A549 (cell line): ENCODE measurements around the gene PDE4D. TPM values are rescaled to one million over a fixed set of nuclear protein-coding genes. Genes with fewer than 3 reads are reported as not detected.
A peak's percentile ranks its signal among the peaks of the same experiment; 100 is the strongest.

Source experiments
- ATAC-seq, 2 experiments: fragments of 200-7000 bp in 1 of 2; fragments of >200 bp in 1 of 2; cut with Nextera tagmentation in 1 of 2; cut with Tn5 transposase in 1 of 2; 3 replicates each; pipeline versions ENCODE4 v1.8.0 to v1.9.1; 2018 to 2020; ENCODE audit warnings: mild to moderate bottlenecking in 1 of 2, moderate library complexity in 1 of 2
- CTCF ChIA-PET: fragments of 300-600 bp; sonication (Branson Sonifier 250); formaldehyde crosslinking; extraction: SDS; loops from one replicate; lab custom pipeline; 2021; ENCODE audit warnings: antibody characterized with exemption, inconsistent platforms; lab: Yijun Ruan, JAX
- POLR2A ChIA-PET: fragments of 350-600 bp; formaldehyde crosslinking; extraction: SDS; loops from one replicate; lab custom pipeline; 2021; ENCODE audit warnings: antibody characterized with exemption, inconsistent platforms; lab: Yijun Ruan, JAX
- DNase-seq, 2 experiments: peaks; one replicate each; pipeline versions ENCODE4 v3.0.0 to v3.0.0-alpha.2; 2011 to 2016; ENCODE audit warnings: low read depth in 1 of 2, low spot score in 1 of 2
- FAIRE-seq: peaks from 2 replicates; lab custom pipeline; 2011; peaks lifted over from hg19 to GRCh38; lab: Jason Lieb, UNC
- H3K27ac ChIP-seq, 2 experiments: fragments of >200 bp; sonication (Bioruptor Twin); formaldehyde crosslinking; 3 replicates each; pipeline ENCODE4 v1.5.1; 2016 to 2017
- H3K4me1 ChIP-seq: fragments of >200 bp; sonication (Bioruptor Twin); formaldehyde crosslinking; 3 replicates; pipeline ENCODE4 v1.6.1; 2016
- H3K4me2 ChIP-seq: fragments of >200 bp; sonication (Bioruptor Twin); formaldehyde crosslinking; 3 replicates; pipeline ENCODE4 v1.6.1; 2016
- H3K4me3 ChIP-seq: fragments of >200 bp; sonication (Bioruptor Twin); formaldehyde crosslinking; 3 replicates; pipeline ENCODE4 v1.5.1; 2016
- H3K9me3 ChIP-seq: fragments of >200 bp; sonication (Bioruptor Twin); formaldehyde crosslinking; 3 replicates; pipeline ENCODE4 v1.6.1; 2016
- BCL3 ChIP-seq: fragments of >200 bp; sonication (Bioruptor Twin); formaldehyde crosslinking; IDR thresholded peaks from 3 replicates; pipeline ENCODE4 v1.6.1; 2016
- CBX8 ChIP-seq: fragments of 200-600 bp; sonication (generic); IDR thresholded peaks from 2 replicates; pipeline ENCODE4 v1.6.1; 2016
- CEBPB ChIP-seq, 2 experiments: fragments of >200 bp in 1 of 2; sonication (Bioruptor Twin) in 1 of 2; formaldehyde crosslinking in 1 of 2; IDR thresholded peaks; 2 replicates each; pipeline ENCODE4 v1.6.1; 2012 to 2016
- CHD2 ChIP-seq: fragments of 150-350 bp; IDR thresholded peaks from 2 replicates; pipeline ENCODE4 v1.6.1; 2014; ENCODE audit warnings: low read length; ENCODE audit not compliant: partially characterized antibody
- EHMT2 ChIP-seq: fragments of 200-600 bp; sonication (generic); IDR thresholded peaks from 2 replicates; pipeline ENCODE4 v1.6.1; 2016; ENCODE audit warnings: antibody characterized with exemption, low read depth, mild to moderate bottlenecking, moderate library complexity
- ESRRA ChIP-seq: fragments of 150-350 bp; IDR thresholded peaks from 2 replicates; pipeline ENCODE4 v1.6.1; 2014; ENCODE audit warnings: mild to moderate bottlenecking, low read length, borderline replicate concordance
- FOSB ChIP-seq: fragments of 250-450 bp; sonication (Bioruptor Pico); IDR thresholded peaks from 2 replicates; pipeline ENCODE4 v1.5.0; 2020; ENCODE audit warnings: mild to moderate bottlenecking, moderate library complexity
- GATA3 ChIP-seq: IDR thresholded peaks from 2 replicates; pipeline ENCODE4 v1.6.1; 2012; ENCODE audit warnings: borderline replicate concordance
- HMGXB4 ChIP-seq: fragments of 250-450 bp; sonication (Bioruptor Pico); IDR thresholded peaks from 2 replicates; pipeline ENCODE4 v1.5.0; 2021; ENCODE audit warnings: mild to moderate bottlenecking, moderate library complexity, borderline replicate concordance
- HOXA7 ChIP-seq: fragments of 250-450 bp; sonication (Bioruptor Pico); IDR thresholded peaks from 2 replicates; pipeline ENCODE4 v1.5.0; 2020; ENCODE audit warnings: mild to moderate bottlenecking, moderate library complexity
- HOXB13 ChIP-seq: fragments of 250-450 bp; sonication (Bioruptor Pico); IDR thresholded peaks from 2 replicates; pipeline ENCODE4 v1.5.0; 2020; ENCODE audit warnings: low read depth, mild to moderate bottlenecking, moderate library complexity
- JUN ChIP-seq, 2 experiments: fragments of >200 bp; sonication (Bioruptor Twin); formaldehyde crosslinking; IDR thresholded peaks; 2 replicates in 1 of 2; 3 replicates in 1 of 2; pipeline ENCODE4 v1.6.1; 2016 to 2017
- KDM1A ChIP-seq: fragments of 200-600 bp; sonication (generic); IDR thresholded peaks from 2 replicates; pipeline ENCODE4 v1.6.1; 2016; ENCODE audit warnings: low read depth, mild to moderate bottlenecking
- KDM5A ChIP-seq: fragments of 200-600 bp; sonication (generic); IDR thresholded peaks from 2 replicates; pipeline ENCODE4 v1.6.1; 2016; ENCODE audit warnings: antibody characterized with exemption, mild to moderate bottlenecking
- MAX ChIP-seq: IDR thresholded peaks from 2 replicates; pipeline ENCODE4 v1.6.1; 2012
- MYC ChIP-seq: IDR thresholded peaks from 2 replicates; pipeline ENCODE4 v1.6.1; 2012; ENCODE audit warnings: mild to moderate bottlenecking, inconsistent platforms, low read length, improper control_type of control experiment, borderline replicate concordance
- NPAS2 ChIP-seq: fragments of 250-450 bp; sonication (Bioruptor Pico); IDR thresholded peaks from 2 replicates; pipeline ENCODE4 v1.8.0; 2022; ENCODE audit warnings: mild to moderate bottlenecking, moderate library complexity, borderline replicate concordance
- NR3C1 ChIP-seq: fragments of >200 bp; sonication (Bioruptor Twin); formaldehyde crosslinking; IDR thresholded peaks from 3 replicates; pipeline ENCODE4 v1.6.1; 2017
- POLR2A ChIP-seq: IDR thresholded peaks from 2 replicates; pipeline ENCODE4 v1.6.1; 2012; ENCODE audit warnings: mild to moderate bottlenecking, low read length
- POLR2AphosphoS2 ChIP-seq: conservative IDR thresholded peaks from 2 replicates; pipeline ENCODE4 v1.6.1; 2012; ENCODE audit warnings: low read length, improper control_type of control experiment, inconsistent platforms
- RAD21 ChIP-seq, 2 experiments: fragments of >200 bp in 1 of 2; sonication (Bioruptor Twin) in 1 of 2; formaldehyde crosslinking in 1 of 2; IDR thresholded peaks in 1 of 2; conservative IDR thresholded peaks in 1 of 2; 2 replicates in 1 of 2; 3 replicates in 1 of 2; pipeline ENCODE4 v1.6.1; 2012 to 2018; ENCODE audit warnings: inconsistent platforms in 1 of 2
- RARB ChIP-seq: fragments of 250-450 bp; sonication (Bioruptor Pico); IDR thresholded peaks from 2 replicates; pipeline ENCODE4 v1.8.0; 2021; ENCODE audit warnings: mild to moderate bottlenecking, moderate library complexity
- RFX5 ChIP-seq: fragments of 450-650 bp; IDR thresholded peaks from 2 replicates; pipeline ENCODE4 v1.7.1; 2014; ENCODE audit warnings: antibody characterized with exemption, mild to moderate bottlenecking, moderate library complexity
- SMC3 ChIP-seq: fragments of >200 bp; sonication (Bioruptor Twin); formaldehyde crosslinking; IDR thresholded peaks from 3 replicates; pipeline ENCODE4 v1.6.1; 2018; ENCODE audit warnings: inconsistent platforms
- SREBF2 ChIP-seq: fragments of 450-650 bp; IDR thresholded peaks from 2 replicates; pipeline ENCODE4 v1.6.1; 2014; ENCODE audit warnings: mild to moderate bottlenecking, moderate library complexity
- TP53 ChIP-seq: fragments of 250-450 bp; sonication (Bioruptor Pico); IDR thresholded peaks from 2 replicates; pipeline ENCODE4 v1.5.0; 2021; ENCODE audit warnings: mild to moderate bottlenecking, moderate library complexity
- WGBS: methylation state at CpG from one replicate; pipeline ENCODE4 v1.1.6; 2017; ENCODE audit errors: missing lambda C conversion rate; 5-methylcytosine and 5-hydroxymethylcytosine counted together
- polyA plus RNA-seq, 4 experiments: library from polyadenylated mRNA; depleted of rRNA in 3 of 4; stranded (reverse); fragments of >200 nt; fragmentation: RNase III in 1 of 4; extraction: RNeasy Plus Mini Kit Qiagen cat#74134 plus additional on column Dnase treatment in 1 of 4; gene quantifications; 2 replicates in 3 of 4; 3 replicates in 1 of 4; pipeline ENCODE4 v1.2.3, GENCODE V29; 2011 to 2017
- TF ChIP-seq, protein P1 (sequence below): fragments of >200 bp; sonication (Bioruptor Twin); formaldehyde crosslinking; IDR thresholded peaks from 3 replicates; pipeline ENCODE4 v1.5.1; 2016

PDE4D gene
- polyA plus RNA-seq, 2 of the 4 experiments (the other 2 are of a cell fraction) = 74.0 to 213 TPM

GRCh38 chr5:58968350-58968749, 925.2 kb downstream of the PDE4D start:
- ATAC-seq = peak in 1 of 2 experiments; percentile 6; a peak in 3 of 6 replicates
- CTCF ChIA-PET = interaction anchor here (1.0 to 2.3 kb wide), 7 partner anchors 17 to 206 kb away, joined by 3 to 11 read pairs (median 5); no protein-coding TSS in a partner anchor
- FAIRE-seq = peak; percentile 7
- WGBS = 95% methylated on average over 3 of the region's 3 CpGs
- H3K4me1 ChIP-seq = peaks cover 91% of the 10 kb centered on the region
- TF ChIP-seq GATA3 (peak; percentile 22; the same call in 1 of the 2 replicates), NPAS2 (no peak), NR3C1 (no peak), TP53 (CRISPR knock-in tag) (peak; percentile 86), FOSB (CRISPR knock-in tag) (0 out of 2 replicates have a peak, but pooled peaks have one; percentile 67), JUN (IDR thresholded peaks at IDR 0.05) (peak in 1 of 2 experiments; percentile 56; a peak in 1 of 5 replicates), BCL3 (0 out of 3 replicates have a peak, but pooled peaks have one; percentile 37), HOXA7 (CRISPR knock-in tag) (peak; percentile 71), RARB (CRISPR knock-in tag) (peak; percentile 62; the same call in 1 of the 2 replicates), POLR2AphosphoS2 (peak; percentile 92; the same call in 1 of the 2 replicates), KDM5A (no peak)
- TF ChIP-seq, protein P1, sequence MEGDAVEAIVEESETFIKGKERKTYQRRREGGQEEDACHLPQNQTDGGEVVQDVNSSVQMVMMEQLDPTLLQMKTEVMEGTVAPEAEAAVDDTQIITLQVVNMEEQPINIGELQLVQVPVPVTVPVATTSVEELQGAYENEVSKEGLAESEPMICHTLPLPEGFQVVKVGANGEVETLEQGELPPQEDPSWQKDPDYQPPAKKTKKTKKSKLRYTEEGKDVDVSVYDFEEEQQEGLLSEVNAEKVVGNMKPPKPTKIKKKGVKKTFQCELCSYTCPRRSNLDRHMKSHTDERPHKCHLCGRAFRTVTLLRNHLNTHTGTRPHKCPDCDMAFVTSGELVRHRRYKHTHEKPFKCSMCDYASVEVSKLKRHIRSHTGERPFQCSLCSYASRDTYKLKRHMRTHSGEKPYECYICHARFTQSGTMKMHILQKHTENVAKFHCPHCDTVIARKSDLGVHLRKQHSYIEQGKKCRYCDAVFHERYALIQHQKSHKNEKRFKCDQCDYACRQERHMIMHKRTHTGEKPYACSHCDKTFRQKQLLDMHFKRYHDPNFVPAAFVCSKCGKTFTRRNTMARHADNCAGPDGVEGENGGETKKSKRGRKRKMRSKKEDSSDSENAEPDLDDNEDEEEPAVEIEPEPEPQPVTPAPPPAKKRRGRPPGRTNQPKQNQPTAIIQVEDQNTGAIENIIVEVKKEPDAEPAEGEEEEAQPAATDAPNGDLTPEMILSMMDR = no peak
- no peaks in the 10 kb centered on the region for H3K9me3 ChIP-seq
- POLR2A ChIA-PET = interaction anchor here (1.4 to 2.1 kb wide), 2 partner anchors 9 to 77 kb away, joined by 3 to 16 read pairs; no protein-coding TSS in a partner anchor
- H3K4me3 ChIP-seq = no peak overlapping the region
- no peak for DNase-seq
- no peak overlapping the region for H3K4me2 ChIP-seq
- H3K27ac ChIP-seq = peak overlapping the region; percentile 81 to 85

- ATAC-seq (peak; percentile 35 to 37), DNase-seq (no peak), FAIRE-seq (no peak)
- H3K27ac ChIP-seq = peak overlapping the region; percentile 81 to 85
- H3K4me3 ChIP-seq = no peak overlapping the region
- 97% methylated on average over 2 of the region's 2 CpGs for WGBS
- CTCF ChIA-PET = interaction anchor here (1.0 to 3.2 kb wide), 8 partner anchors 18 to 207 kb away, joined by 4 to 14 read pairs (median 8); no protein-coding TSS in a partner anchor
- no peaks in the 10 kb centered on the region for H3K9me3 ChIP-seq
- H3K4me1 ChIP-seq = peaks cover 91% of the 10 kb centered on the region
- POLR2A ChIA-PET = interaction anchor here (1.4 to 2.1 kb wide), 2 partner anchors 9 to 77 kb away, joined by 3 to 16 read pairs; no protein-coding TSS in a partner anchor
- H3K4me2 ChIP-seq = no peak overlapping the region
- TF ChIP-seq CEBPB (IDR thresholded peaks at IDR 0.05) = no peak
- 0 out of 2 replicates have a peak, but pooled peaks have one; percentile 73 for TF ChIP-seq FOSB (CRISPR knock-in tag)
- no peak for TF ChIP-seq SMC3
- TF ChIP-seq POLR2AphosphoS2 = peak; percentile 89; the same call in 1 of the 2 replicates
- no peak for TF ChIP-seq HOXB13 (CRISPR knock-in tag)
- peak; percentile 20; the same call in 1 of the 2 replicates for TF ChIP-seq MAX
- TF ChIP-seq POLR2A = no peak
- no peak for TF ChIP-seq GATA3
- TF ChIP-seq KDM1A = no peak
- TF ChIP-seq JUN (IDR thresholded peaks at IDR 0.05) = peak in 1 of 2 experiments; percentile 83; a peak in 2 of 5 replicates
- peak; percentile 16 for TF ChIP-seq CHD2
- TF ChIP-seq MYC = no peak
- TF ChIP-seq HOXA7 (CRISPR knock-in tag) = 0 out of 2 replicates have a peak, but pooled peaks have one; percentile 34
- no peak for TF ChIP-seq CBX8
- no peak for TF ChIP-seq EHMT2
- no peak for TF ChIP-seq RAD21 (conservative IDR thresholded peaks at IDR 0.05 in 1 of 2, IDR thresholded peaks at IDR 0.05 in 1 of 2)
- no peak for TF ChIP-seq SREBF2
- no peak for TF ChIP-seq HMGXB4
- no peak for TF ChIP-seq ESRRA
- no peak for TF ChIP-seq RFX5
Observed at GRCh38 chr5:58967597-58968281, 925.8 kb downstream of the PDE4D start.
